NCI-H1105 treated with DMSO at 0.1 percent for 48 hours (cell line): ENCODE measurements around the gene PLAC9.

ENCODE experiments used
- DNase-seq: peaks from one replicate; lab custom pipeline; 2025; lab: John Stamatoyannopoulos, UW

Gene PLAC9

DNA sequence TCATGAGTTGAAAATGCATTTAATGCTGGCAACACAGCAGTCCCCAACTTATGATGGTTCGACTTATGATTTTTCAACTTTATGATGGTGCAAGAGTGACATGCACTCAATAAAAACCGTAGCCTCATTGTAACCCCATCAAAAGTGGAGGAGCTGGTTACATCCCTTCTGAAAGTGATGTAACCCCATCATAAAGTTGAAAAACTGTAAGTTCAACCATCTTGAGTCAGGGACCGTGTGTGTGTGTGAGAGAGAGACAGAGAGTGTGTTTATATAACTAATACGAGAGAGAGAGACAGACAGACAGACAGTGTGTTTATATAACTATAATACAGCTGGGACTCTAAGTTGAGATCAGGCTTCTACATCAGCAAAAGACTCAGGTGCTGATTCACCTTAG lies 51.8 kb downstream of the PLAC9 start:
- no peak for DNase-seq

DNA sequence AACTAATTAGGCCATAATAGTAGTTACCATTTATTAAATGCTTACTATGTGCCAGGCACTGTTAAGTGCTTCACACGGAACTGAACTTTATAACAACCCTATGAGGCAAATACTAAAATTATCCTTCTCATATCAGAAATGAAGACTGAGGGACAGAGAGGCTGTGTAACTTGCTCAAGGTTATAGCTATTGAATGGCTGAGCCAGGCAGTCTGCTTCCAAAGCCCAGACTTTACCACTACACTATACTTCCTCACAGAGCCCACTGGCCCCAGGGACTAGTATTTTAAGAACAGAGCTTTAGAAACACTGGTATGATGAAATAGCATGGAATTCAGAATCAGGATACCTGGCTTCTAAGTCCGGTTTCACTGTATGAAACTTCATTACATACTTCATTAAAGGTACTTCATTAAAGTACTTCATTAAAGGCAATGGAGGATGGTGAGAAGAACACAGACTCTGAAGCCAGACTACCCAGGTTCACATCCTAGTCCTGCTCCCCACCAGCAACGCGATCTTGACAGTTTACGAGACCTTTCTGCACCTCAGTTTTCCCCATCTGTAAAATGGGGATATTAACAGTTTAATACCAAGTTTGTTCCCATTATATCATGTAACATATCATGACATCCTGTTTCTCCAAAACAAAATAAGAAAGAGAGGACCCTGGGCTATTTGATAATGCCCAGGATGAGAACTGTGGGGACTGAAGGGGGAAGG lies 53.2 kb downstream of the PLAC9 start:
- no peak for DNase-seq

DNA sequence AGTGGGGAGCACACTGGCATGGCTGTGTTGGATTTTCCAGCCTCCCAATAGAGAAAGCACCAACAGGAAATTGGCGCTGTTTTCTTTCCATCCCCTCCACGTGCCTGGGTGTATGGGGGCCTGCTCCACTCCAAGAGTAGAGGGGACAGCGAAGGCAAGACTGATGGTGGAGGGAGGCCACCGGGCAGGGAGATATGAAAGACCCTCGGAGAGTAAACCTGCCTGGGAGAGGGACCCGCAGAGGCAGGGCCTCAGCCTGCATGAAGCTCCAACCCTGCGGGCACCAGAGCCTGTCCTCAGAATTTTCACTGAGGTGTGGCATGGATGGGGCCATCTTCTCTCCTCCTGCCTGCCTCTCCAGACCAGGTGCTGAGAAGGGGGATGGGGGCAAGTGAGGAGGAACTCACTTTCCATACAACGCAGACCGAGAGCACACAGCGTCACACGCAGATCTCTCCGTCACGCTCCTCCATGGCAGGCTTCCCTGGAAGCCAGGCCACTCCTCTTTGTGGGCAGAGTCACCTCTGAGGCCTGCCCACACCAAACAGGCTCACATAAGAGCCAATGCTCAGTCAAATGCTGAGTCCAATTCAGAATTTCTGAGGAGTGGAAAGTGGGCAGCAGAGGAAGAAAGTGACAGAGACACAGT lies 54.0 kb downstream of the PLAC9 start:
- DNase-seq = no peak

DNA sequence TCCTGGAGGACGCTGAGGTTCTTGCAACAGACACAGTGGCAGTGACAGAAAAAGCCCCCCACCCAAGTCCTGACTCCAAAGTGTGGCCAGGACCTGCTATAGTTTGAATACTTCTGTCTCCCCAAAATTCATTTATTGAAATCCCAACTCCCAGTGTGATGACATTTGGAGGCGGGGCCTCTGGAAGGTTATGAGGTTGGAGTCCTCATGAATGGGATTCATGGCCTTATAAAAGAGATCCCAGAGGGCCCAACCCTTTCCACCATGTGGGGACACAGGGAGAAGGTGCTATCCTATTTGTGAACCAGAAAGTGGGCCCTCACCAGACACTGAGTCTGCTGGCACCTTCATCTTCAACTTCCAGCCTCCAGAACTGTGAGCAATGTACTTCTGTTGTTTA lies 54.5 kb downstream of the PLAC9 start:
- no peak for DNase-seq

DNA sequence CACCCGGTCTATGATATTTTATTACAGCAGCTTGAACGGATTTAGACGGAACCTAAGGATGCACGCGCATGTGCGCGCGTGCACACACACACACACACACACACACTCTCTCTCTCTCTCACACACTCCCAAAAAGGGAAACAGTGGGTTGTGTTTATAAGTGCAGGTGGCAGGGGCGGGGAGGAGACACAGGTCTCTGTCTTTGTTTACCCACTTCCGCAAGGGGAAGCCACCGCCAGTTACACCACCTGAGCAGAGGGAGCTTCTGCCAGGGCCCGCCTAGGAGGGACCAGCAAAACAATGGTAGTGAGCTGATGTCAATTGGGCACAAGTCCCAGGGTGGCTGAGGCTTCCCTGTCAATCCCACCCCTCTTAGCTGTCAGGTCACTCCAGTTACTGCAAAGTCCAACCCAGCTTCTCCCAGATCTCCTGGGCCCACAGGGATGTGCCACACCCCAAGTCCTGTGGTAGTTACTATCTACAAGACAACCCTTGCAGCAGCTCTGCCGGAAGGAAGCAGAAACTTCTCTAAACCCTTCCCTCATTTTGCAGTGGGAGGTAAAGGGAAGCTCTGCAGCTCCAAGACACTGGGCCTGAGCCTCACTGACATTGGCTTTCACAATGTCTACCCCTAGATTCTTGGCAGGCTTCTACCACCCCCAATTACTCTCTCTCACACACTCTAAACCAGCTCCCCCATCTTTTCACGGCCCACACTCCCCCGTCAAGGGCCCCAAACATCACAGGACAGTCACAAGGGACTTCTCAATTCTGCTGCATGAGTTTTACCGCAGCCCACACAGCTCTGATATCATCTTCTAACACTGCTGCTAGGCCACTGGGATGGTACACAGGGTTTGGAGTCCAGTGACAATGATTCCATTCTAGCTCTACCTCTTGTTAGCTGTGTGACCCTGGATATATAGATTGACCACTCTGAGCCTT lies 55.2 kb downstream of the PLAC9 start:
- no peak for DNase-seq

DNA sequence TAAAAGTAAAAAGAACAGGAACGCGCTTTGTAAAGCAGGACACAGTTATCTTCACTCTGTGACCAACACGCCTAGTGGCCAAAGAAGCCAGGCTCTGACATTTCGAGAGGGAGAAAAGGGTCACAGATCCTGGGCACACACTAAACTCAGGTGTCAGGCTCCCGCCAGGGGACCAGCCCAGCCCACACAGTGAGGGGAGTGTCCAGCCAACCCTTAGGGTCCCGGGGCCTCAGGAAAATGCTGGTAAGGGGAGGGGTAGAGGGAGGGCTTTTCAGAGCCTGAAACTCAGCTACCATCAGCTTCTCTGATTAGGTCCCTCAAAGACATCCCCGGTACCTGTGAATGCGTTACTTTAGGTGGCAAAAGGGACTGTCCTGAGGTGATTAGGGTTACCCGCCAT lies 56.2 kb downstream of the PLAC9 start:
- DNase-seq = no peak

DNA sequence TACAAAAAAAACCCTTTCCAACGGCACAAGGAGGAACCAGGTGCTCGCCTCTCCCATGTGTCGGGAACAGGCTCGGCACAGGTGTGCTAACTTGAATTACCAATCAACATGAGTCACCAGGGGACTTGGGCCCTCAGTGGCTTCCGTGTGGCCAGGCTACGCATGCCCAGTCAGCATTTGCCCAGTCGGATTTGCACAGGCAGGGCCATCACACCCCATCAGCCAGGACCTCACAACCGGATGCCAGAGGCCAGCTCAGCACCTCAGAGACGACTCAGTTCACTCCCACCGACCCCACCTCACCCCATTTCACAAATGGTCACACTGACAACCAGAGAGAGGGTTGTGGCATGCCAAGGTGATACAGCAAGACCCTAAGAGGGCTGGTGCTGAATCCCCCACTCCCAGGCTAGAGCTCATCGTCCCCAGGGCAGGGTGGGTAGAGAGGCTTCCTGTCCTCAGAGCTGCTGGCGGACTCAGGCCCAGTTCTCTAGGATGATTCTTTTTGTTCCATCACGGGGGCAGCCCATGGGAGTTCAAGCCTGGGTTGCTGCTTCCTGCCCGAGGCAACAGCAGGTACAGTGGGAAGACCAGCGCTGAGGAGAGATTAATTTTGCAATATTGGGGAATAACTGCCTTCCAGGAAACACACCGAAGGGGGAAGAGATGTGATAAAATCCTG lies 59.2 kb downstream of the PLAC9 start:
- DNase-seq = no peak

DNA sequence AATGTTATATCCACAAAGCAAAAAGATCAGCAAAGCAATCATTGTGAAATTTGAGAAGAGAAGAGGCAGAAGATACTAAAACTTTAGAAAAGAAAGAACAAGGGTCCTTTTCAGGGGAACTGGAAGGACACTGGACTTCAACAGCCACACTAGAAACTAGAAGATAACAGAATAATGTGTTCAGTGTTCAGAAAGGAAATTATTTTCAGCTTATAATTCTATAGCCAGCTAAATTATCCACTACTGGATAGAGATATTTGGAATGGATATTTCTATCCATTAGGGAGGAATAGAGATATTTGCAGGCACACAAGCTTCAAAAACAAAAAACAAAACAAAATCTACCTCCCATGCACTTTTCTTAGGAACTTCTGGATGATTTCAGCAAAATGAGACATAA lies 60.0 kb downstream of the PLAC9 start:
- DNase-seq = no peak

DNA sequence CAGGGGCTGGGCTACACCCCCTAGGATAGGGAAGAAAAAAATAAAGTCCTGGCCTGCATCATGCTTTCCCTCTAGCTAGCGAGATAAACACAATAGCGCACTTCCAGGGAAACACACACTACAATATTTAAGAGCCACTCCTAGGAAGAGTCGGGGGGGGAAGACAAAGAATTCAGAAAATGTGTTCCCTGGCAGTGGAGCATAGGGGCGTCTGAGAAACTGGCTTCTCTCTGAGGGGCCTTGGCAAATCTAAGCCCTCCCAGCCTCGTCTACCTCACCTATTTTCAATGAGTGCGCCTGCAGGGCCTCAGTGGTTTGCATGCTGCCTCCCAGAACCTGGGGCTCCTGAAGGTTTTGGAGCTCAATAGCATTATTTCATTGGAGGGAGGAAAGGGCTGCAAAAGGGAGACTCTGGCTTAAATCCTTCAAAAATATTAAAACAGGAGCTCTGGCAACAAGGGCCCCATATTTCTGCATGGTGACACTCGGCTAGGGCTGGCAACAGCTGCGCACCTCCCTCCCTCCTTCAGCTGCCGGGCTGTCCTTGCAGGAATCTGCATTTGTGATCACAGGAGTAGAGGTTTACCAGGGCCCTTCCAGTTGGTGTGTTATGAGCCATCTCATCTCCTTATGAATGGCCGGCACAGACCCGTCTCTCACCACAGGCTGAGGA lies 62.0 kb downstream of the PLAC9 start:
- DNase-seq = no peak
